Transverse colon (tissue), 4 donors: ENCODE data around the gene FOXP1. TPM values are rescaled to one million over a fixed set of nuclear protein-coding genes. Genes with fewer than 3 reads are reported as not detected.

Source experiments
- DNase-seq: peaks from one replicate; pipeline ENCODE4 v3.0.0-alpha.2; 2019
- H3K27ac ChIP-seq, 4 donors: fragments of 200-600 bp; sonication (generic); 2 replicates each; pipeline ENCODE4 v1.5.1; 2016 to 2018; ENCODE audit warnings: inconsistent platforms in 4 of 4
- H3K27me3 ChIP-seq: fragments of 200-600 bp; sonication (generic); 2 replicates; pipeline ENCODE4 v1.5.1; 2017; ENCODE audit warnings: inconsistent platforms
- H3K36me3 ChIP-seq, 4 donors: fragments of 200-600 bp; sonication (generic); 2 replicates each; pipeline ENCODE4 v1.5.1; 2017 to 2019; ENCODE audit warnings: inconsistent platforms in 4 of 4
- H3K4me1 ChIP-seq, 4 donors: fragments of 200-600 bp; sonication (generic); 2 replicates each; pipeline ENCODE4 v1.5.1; 2017 to 2020; ENCODE audit warnings: inconsistent platforms in 4 of 4
- H3K4me3 ChIP-seq, 4 donors: fragments of 200-600 bp; sonication (generic); 1 replicate in 1 of 4; 2 replicates in 3 of 4; pipeline versions ENCODE4 v1.5.1 to v1.6.1; 2017 to 2019; ENCODE audit warnings: inconsistent platforms in 4 of 4
- H3K9me3 ChIP-seq, 2 donors: fragments of 200-600 bp; sonication (generic); 2 replicates each; pipeline ENCODE4 v1.5.1; 2017 to 2019; ENCODE audit warnings: inconsistent platforms in 2 of 2
- CTCF ChIP-seq, 5 experiments: fragments of 200-600 bp in 3 of 5; fragments of 450-650 bp in 2 of 5; sonication (generic) in 3 of 5; IDR thresholded peaks; 1 replicate in 2 of 5; 2 replicates in 3 of 5; pipeline ENCODE4 v1.5.1; 2016 to 2017; ENCODE audit warnings: antibody characterized with exemption in 5 of 5, inconsistent platforms in 3 of 5, mild to moderate bottlenecking in 2 of 5, moderate library complexity in 1 of 5
- EP300 ChIP-seq: sonication (generic); formaldehyde crosslinking; IDR thresholded peaks from one replicate; pipeline ENCODE4 v1.6.1; 2017; ENCODE audit warnings: antibody characterized with exemption, low read depth
- POLR2A ChIP-seq: fragments of 450-650 bp; IDR thresholded peaks from one replicate; pipeline ENCODE4 v1.6.1; 2016; ENCODE audit warnings: antibody characterized with exemption, mild to moderate bottlenecking, moderate library complexity
- POLR2AphosphoS5 ChIP-seq, 3 donors: sonication (generic); formaldehyde crosslinking; IDR thresholded peaks; one replicate each; pipeline ENCODE4 v1.6.1; 2016; ENCODE audit warnings: antibody characterized with exemption in 3 of 3
- WGBS, 2 donors: methylation state at CpG; one replicate each; pipeline ENCODE4 v1.1.5; 2018; ENCODE audit warnings: low coverage in 1 of 2; 5-methylcytosine and 5-hydroxymethylcytosine counted together
- in situ Hi-C, 4 donors: fragments of 200-750 bp; cut with MboI; loops; one replicate each; pipeline versions ENCODE4 v1.15.0 to v1.15.1; 2017; ENCODE audit warnings: low sequenced_read_pairs in 3 of 4, low pct_ligation_motif_present in 1 of 4, low pct_unique_long_range_greater_than_20kb in 1 of 4
- intact Hi-C: fragments of 100-400 bp; cut with DNase I; formaldehyde crosslinking; loops from one replicate; pipeline ENCODE4 v1.15.1; 2023; ENCODE audit warnings: low total_unique reads
- total RNA-seq, 4 donors: library from RNA; depleted of rRNA; stranded (reverse); fragments of >200 nt; gene quantifications; one replicate each; pipeline ENCODE4 v1.1.0, GENCODE V29; 2016

Gene FOXP1
- total RNA-seq, 4 donors from 2014 or later: 102 to 260 (median 150) TPM

GRCh38 chr3:71432044-71432975, 151.2 kb downstream of the FOXP1 start:
- Histone ChIP-seq H3K36me3 (no peaks in the 10 kb centered on the region), H3K9me3 (no peaks in the 10 kb centered on the region), H3K27me3 (no peaks in the 10 kb centered on the region), H3K4me1 (peaks cover 9 to 34% (median 19%) of the 10 kb centered on the region in 4 donors), H3K27ac (peak overlapping the region in 2 of 4 donors; percentile 4 to 41), H3K4me3 (no peak overlapping the region)
- TF ChIP-seq POLR2A: no peak
- TF ChIP-seq EP300: no peak
- no peak for TF ChIP-seq CTCF (IDR thresholded peaks at IDR 0.05)
- no peak for TF ChIP-seq POLR2AphosphoS5 (IDR thresholded peaks at IDR 0.05)
- no peak for DNase-seq
- in situ Hi-C loops (no loop called here), intact Hi-C loops (no loop called here)
- 86 to 92% methylated on average over 13 to 17 of the region's 17 CpGs for WGBS, 2 donors

- TF ChIP-seq POLR2A (no peak), EP300 (no peak), CTCF (IDR thresholded peaks at IDR 0.05) (no peak), POLR2AphosphoS5 (IDR thresholded peaks at IDR 0.05) (no peak)
- DNase-seq: no peak
- H3K9me3 ChIP-seq: no peaks in the 10 kb centered on the region
- H3K27ac ChIP-seq: no peak overlapping the region
- no peaks in the 10 kb centered on the region for H3K27me3 ChIP-seq
- no peaks in the 10 kb centered on the region for H3K36me3 ChIP-seq
- no peak overlapping the region for H3K4me3 ChIP-seq
- H3K4me1 ChIP-seq: peaks cover 9 to 30% (median 19%) of the 10 kb centered on the region in 4 donors
- intact Hi-C loops: no loop called here
- in situ Hi-C loops: no loop called here
- 85 to 100% methylated on average over 2 to 7 of the region's 7 CpGs for WGBS, 2 donors
Measured at GRCh38 chr3:71430941-71431552, 152.5 kb downstream of the FOXP1 start.

GRCh38 chr3:71429597-71429988, 153.9 kb downstream of the FOXP1 start:
- intact Hi-C loops: no loop called here
- Histone ChIP-seq H3K27me3 (no peaks in the 10 kb centered on the region), H3K9me3 (no peaks in the 10 kb centered on the region), H3K4me3 (no peak overlapping the region), H3K4me1 (peaks cover 9 to 40% (median 21%) of the 10 kb centered on the region in 4 donors), H3K27ac (peak overlapping the region in 2 of 4 donors; percentile 27 to 53), H3K36me3 (no peaks in the 10 kb centered on the region)
- in situ Hi-C loops: no loop called here
- no peak for DNase-seq
- WGBS, 2 donors: 64 to 66% methylated on average over 5 of the region's 5 CpGs
- TF ChIP-seq POLR2AphosphoS5 (IDR thresholded peaks at IDR 0.05) (no peak), CTCF (IDR thresholded peaks at IDR 0.05) (no peak), POLR2A (no peak), EP300 (no peak)

- intact Hi-C loops (no loop called here), in situ Hi-C loops (no loop called here)
- Histone ChIP-seq H3K27me3 (no peaks in the 10 kb centered on the region), H3K9me3 (no peaks in the 10 kb centered on the region), H3K4me3 (no peak overlapping the region), H3K4me1 (peaks cover 9 to 42% (median 22%) of the 10 kb centered on the region in 4 donors), H3K36me3 (no peaks in the 10 kb centered on the region), H3K27ac (peak overlapping the region; percentile 27 to 64 (median 48))
- 21 to 29% methylated on average over 8 to 17 of the region's 17 CpGs for WGBS, 2 donors
- TF ChIP-seq EP300 (no peak), POLR2A (no peak), POLR2AphosphoS5 (IDR thresholded peaks at IDR 0.05) (peak in 1 of 3 donors; percentile 7), CTCF (IDR thresholded peaks at IDR 0.05) (no peak)
- peak; percentile 36 for DNase-seq
Measured at GRCh38 chr3:71428841-71429596, 154.5 kb downstream of the FOXP1 start.
